Fibroblast of skin of right biceps (primary cell): ENCODE data around the gene NMT2.

Experiments
- DNase-seq: peaks from one replicate; pipeline ENCODE4 v3.0.0-alpha.2; 2013

NMT2 gene

DNA sequence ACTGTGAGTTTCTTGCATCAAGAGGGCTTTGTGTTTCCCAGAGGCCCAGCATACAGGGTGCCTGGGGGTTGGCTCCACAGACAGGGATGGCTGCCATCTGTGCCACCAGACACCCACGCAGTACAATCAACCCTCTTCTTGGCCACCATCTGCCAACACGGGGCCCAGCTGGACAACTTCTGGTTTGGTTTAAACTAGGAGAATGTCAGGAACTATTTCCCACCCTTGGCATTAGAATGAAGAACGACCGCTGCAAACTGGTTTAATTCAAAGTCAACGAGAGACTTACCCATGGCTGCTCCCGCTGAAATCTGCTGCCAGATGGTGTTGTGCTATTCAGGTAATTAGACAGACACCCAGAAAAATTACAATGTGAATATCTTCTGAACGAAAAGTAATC, 27.8 kb downstream of the NMT2 start:
- no peak for DNase-seq

DNA sequence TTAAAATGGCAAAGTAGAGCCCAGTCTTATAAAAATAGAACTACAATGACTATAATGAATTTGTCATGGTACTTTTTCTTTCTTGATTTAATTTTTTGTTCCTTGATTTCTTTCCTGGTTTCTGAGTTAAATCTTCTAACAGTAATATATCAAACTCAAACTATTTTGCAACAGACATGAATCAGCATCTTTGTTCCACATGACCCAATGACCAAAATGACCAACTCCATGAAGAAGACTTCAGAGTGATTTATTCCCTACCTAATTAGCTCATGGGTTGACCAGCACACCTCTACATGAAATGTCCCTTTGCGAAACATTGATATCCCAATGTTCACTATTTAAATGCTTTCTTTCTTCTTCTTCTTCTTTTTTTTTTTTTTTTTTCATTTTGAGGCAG, 30.9 kb downstream of the NMT2 start:
- no peak for DNase-seq

DNA sequence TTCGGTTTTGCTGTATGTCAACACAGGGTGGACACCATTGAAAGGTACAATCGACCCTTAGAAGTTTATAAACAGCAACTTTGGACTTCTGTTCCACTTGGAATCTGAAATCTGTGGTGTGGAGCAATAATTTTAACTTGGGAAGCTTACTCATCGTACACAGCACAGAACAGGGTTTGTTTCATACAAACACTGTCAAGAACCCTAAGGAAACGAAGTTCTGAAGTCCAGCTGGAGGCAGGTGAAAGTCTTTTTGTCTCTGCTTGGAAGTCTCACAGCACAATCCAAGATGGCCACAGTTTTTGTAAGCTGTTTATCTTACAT, 31.5 kb downstream of the NMT2 start:
- DNase-seq = no peak

DNA sequence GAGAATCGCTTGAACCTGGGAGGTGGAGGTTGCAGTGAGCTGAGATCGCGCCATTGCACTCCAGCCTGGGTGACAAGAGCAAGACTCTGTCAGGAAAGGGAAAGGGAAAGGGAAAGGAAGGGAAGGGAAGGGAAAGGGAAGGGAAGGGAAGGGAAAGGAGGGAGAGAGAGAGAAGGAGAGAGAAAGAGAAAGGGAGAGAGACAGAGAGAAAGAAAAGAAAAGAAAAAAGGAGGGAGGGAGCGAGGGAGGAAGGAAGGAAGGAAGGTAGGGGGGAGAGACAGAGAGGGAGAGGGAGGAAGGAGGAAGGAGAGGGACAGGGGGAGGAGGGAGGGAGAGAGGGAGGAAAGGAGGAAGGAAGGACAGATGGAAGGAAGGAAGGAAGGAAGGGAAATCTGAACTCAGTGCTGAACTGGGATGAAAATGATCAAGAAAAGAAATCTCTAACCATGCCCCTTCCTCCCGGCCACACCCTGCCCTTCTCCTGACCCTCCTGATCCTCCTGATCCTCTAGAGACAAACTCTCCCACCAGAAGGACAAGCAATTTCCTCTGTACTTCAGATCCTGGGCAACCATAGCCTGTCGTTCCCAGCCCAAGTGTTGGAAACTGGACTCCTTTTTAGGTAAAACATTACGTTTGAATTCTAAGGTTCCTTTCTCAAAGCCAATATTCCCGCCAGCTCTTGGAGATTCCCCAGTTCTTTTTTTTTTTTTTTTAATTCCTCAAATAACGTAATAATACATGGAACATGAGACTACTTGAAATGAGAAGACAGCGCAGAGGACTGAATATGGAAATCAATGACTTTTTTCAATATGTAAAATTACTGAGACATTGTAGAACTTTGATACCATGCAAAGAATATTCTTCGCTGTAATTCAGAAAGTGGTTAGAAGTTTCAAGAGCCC, 32.1 kb downstream of the NMT2 start:
- no peak for DNase-seq

DNA sequence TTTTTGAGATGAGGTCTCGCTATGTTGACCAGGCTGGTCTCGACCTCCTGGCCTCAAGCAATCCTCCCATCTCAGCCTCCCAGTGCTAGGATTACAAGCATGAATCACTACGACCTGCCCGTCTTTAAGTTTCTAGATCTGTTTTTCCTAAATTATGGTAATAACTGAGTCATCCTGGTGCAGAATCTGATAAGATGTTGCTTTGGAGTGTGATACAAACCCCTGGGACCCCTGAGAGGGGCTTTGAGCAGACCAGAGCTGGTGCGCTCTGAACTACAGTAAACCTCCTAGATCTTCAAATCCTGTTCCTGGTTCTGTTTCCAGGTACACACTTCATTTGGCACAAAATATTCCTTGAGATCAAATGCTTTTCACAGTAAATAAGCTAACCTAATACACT, 37.2 kb downstream of the NMT2 start:
- DNase-seq = no peak

DNA sequence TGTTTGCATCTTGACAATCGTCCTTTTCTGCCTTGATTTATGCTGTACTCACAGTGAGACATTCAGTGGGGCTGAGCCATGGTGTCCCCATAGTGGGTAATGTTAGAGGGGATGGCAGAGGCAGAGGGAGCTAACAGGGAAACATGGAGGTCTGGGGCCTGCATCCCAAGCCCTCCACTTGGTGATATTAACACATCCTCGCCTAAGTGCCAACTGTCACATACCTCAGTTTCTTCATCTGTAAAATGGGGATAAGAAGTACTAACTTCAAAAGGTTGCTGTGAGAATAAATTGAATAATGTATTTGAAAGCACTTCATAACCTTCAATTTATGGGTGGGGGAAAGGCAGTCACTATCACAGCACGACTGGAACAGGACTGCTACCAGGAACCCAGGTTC, 43.6 kb downstream of the NMT2 start:
- DNase-seq = no peak

DNA sequence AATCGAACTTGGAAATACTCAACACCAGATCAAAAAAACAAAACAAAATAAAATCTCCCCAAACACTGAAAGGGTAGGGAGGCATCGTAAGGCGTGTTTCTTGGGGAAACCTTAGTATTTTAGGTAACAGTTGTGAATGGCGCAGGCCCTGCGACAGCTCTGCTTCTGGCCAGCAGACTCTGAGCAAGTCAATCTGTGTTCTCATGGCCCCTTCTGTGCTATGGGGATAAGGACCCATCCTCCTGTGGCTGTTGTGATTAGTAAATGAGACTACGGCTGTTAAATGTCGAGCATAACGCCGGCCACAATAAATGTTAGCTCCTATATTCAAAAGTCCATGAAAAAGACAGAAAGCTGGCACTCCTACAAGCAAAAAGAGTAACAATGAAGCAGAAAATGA, 44.3 kb downstream of the NMT2 start:
- no peak for DNase-seq

DNA sequence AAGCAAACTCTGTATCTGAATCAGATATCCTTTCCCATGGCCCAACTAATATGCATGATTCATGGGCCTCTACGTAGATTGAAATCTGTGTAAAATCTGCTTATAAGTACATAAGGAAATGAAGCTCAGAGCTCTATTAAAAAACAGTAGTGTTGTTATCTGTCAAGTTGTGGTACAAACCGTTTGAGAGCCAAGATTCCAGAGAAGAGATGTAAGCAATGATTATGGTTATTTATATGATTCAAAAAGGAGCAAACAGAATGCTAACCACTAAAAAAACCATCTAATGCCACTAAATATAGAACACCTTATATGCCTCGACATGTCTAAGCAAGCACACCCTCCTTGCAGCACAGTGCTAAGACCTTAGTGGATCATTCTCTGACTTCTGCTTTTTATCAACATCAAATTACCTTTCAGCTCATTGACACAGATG, 44.7 kb downstream of the NMT2 start:
- DNase-seq = peak; percentile 76

DNA sequence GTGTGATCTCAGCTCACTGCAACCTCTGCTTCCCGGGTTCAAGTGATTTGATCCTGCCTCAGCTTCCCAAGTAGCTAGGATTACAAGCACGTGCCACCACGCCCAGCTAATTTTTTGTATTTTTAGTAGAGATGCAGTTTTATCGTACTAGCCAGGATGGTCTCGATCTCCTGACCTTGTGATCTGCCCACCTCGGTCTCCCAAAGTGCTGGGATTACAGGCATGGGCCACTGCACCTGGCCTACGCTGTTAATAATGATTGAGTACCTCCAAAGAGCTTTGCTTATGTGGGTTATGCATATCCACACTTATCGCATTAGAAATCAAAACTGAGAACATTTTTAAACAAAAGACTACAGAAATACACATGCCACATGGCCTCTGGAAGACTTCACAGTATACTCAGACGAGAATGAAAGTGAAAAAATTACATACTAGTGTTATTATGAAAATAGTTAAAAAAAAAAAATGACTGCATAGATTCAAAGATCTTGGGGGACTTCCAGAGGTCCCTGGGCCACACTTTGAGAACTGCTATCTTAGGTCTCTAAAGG, 45.9 kb downstream of the NMT2 start:
- DNase-seq = no peak

DNA sequence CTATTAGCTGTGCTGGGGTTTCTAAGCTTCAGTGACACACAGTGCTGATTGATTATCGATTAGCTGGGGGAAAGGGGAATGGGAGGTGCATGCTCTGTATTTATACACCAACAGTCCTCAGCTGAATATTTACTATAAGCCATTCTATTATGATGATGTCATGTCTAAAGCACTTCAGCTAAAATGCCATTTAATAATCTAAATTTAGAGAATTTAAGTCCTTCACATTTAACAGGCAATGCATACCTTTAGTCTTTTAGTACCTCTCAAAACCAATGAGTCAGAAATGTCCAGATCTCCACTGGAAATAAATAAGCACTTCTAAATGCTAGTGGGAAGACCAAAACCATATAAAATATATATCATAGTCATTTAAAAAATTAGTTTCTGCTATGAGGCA, 46.8 kb downstream of the NMT2 start:
- DNase-seq = peak; percentile 46

DNA sequence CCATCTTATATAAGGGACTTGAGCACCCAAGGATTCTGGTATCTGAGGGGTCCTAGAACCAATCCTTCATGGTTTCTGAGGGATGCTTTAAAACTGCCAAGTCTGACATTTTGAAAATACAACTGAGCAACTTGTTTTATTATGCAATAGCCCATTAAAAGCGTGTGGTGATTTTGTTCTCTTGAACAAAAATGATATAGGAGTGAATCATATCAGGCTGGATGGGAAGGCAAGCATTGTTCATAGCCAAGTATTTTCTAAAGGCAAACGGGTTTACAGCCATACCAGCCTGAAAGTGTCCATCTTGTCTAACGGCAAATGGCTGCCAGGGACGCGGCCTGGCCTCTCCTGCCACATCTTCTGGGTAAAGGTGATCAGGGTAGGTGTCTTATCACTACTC, 48.0 kb downstream of the NMT2 start:
- peak; percentile 62 for DNase-seq

DNA sequence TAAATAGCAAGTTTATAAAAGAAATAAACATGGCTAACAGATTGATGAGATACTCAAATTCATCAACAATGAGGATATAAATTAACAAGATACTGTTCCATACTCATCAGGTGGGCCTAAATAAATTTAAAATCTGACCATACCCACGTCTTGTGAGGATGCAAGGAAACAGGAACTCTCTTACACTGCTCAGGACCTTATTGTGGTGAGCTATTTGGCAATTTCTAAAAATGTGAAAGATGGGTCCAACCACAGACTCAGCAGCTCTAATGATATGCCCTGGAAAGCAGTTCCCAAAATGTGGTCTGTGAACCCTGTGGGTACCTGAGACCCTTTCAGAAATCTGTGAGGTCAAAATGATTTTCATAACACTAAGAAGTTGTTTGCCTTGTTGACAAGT, 49.9 kb downstream of the NMT2 start:
- no peak for DNase-seq

DNA sequence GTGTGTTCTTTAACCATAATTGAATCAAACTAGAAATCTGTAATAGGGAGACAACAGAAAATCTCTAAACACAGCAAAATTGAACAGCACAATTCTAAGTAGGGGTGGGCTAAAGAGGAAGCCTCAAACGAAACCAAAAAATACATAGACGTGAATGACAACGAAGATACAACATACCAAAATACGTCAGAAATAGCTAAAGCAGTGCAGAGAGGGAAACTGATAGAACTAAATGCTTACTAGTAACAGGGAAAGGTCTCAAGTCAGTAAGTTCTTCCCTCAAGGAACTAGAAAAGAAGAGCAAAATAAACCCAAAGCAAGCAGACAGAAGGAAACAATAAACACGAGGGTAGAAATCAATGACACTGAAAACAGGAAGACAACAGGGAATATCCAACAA, 52.3 kb downstream of the NMT2 start:
- DNase-seq = no peak

DNA sequence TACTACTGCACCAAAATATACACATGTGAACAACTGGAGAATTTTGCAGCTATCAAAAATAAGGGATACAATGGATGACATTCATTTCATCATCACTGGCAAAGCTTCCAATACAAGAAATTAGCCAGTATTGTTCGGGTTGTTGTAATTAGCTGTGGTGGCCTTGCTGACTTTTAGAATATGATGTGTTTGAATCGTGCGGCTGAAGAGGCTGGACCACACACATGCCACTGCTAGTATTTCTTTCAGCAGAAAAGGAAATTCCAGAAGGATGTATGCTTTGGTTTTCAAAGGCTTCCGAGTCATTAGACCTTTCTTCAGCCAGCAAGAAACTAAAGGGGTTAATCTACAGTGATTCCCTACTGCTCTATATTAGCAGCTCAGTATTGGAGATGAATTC, 54.7 kb downstream of the NMT2 start:
- peak; percentile 49 for DNase-seq

DNA sequence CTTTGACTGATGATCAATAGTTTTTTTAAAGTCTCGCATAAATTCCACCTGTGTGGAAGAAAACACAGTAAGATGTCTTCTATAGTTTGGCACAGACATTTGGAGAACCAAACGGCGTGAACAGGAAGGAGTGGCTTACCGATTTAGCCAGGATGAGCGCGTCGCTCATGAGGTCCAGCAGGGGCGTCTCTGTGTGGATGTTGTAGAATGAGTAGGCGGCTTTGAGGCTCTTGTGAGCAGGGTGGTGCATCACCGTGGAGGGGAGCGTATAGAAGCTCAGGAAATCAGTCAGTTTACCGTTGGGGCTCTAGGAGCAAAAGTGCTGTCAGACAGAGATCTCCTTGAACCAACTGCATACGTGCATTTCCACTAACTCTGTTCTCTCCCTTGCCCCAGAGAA, 55.8 kb downstream of the NMT2 start:
- no peak for DNase-seq

DNA sequence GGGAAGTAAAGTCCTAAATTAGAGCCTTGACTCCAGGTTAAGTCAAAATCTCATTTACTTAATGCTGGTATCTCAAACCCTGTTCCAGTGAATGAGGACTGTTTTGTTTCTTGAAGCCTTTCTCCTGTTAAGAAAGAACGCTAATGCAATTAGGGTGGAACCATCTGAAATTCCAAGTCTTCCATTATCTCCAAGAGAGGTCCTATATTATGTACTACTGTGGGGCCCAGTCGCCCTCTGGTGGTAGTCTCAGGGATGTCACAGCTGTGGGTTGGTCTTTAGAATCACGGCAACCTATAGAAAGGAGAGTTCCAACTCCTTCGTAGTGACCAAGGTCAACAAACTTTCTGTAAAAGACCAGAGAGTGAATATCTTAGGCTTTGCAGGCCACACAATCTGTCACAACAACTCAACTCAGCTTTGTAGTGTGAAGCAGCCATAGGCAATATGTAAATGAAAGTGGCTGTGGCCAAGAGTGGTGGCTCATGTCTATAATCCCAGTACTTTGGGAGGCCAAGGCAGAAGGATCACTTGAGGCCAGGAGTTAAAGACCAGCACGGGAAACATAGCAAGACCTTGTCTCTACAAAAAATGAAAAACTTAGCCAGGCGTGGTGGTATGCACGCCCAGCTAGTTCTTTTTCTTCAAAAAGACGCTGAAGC, 62.0 kb downstream of the NMT2 start:
- DNase-seq = peak; percentile 66

DNA sequence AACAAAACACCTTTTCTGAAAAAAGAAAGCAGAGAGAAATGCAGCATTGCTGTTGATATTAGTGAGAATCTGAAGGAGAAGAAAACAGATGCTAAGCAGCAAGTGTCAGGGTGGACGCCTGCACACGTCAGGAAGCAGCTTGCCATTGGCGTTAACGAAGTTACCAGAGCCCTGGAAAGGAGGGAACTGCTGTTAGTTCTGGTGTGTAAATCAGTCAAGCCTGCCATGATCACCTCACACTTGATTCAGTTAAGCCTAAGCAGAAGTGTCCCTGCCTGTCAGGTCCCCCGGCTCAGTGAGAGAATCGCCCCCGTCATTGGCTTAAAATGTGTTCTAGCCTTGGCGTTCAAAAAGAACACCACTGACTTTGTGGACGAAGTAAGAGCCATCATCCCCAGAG, 65.0 kb downstream of the NMT2 start:
- DNase-seq = no peak

DNA sequence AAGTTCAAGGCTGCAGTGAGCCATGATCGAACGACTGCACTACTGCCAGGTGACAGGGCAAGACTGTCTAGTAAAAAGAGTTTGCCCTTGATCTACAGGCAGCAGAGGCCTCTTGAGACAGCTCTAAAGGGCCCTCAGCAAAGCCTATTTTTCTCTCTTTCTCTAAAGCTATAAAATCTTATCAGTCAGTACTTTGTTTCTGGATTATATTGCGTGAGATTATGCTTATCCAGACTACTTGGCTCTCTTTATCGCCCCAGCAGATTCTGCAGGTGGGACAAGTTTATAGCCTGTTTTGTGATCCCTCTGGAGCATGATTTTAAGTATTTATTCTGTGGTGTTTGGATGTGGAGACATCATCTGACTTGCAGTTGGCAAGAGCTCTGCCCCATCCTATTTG, 68.6 kb downstream of the NMT2 start:
- no peak for DNase-seq

DNA sequence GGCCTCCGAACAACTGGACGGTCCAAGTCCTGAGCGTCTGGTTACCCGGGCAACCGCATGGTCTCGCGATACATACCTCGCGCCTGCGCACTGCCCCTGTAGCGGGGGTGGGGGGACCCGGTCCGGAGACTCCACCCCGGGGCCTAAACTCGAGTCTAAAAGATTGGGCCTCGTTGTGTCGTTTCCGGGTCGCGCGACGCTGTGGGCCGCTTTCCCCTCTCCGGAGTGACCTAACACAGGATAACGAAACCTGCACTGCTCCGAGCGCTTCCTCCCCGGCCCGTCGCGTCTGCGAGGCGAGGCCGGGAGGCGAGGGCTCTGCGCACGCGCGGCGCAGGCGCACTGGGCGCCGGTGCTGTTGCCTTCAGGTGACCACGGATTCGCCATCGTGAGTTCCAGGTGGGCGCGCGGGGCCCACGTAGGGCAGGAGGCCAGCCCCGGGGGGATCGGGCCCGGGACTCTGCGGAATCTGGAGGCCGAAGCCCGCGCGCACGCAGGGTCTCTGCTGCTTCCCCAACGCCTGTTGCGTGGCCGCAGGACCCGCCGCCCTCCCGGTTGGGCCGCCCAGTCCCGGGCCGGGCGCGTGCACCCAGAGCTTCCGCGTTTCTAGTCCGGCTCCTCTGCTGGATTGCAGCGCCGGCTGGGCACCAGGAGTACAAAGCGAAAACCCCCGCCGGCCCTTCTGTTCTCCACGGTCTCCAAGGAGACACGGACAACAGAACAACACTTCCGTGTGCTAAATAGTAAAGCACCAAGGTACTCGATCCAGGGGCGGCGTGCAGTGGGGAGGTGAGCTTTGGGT, 71.3 kb downstream of the NMT2 start, which contains the start of gene RPP38:
Gene RPP38 (plus strand): TSS at position 345 of the 802 bp plus-strand sequence. CDS start 5,960 bp downstream, outside the sequence.
- peak; percentile 94 for DNase-seq

DNA sequence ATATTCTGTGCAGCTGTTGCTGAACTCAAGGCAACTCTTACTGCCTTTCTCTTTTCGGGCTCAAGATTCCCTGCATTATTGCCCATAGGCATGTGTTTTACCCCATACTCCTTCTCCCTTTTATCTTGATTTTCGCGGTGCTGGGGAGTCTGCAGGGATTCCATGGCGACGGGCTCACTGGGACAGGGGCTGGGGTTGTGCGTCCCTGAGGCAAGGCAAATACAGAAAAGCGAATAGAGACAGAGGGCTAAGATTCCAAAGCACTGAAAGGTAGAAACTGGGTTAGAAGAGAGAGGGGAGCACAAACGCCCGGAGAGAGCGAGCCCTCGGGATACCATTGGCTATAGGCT, 71.9 kb downstream of the NMT2 start:
- DNase-seq = no peak

DNA sequence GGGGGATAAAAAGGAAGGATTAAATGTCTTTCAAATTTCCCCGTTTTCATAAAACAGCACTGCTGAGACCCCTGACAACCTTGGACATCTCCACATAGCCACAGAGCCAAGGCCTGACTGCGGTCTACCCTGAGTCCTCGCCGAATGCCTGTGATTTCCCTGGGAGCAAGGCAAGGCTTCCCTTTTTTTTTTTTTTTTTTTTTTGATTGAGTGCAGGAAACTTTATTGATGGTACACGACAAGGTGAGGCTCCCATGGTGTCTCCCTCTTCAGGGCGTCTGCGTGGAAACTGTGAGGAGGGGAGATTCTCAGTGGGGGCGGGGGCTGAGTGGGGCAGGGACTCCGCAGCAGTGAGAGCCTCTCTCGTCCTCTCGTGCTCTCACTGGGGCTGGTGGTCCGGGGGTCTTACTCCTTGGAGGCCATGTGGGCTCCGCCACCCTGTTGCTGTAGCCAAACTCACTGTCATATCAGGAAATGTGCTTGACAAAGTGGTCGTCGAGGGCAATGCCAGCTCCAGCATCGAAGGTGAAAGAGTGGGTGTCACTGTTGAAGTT, 75.6 kb downstream of the NMT2 start:
- no peak for DNase-seq

DNA sequence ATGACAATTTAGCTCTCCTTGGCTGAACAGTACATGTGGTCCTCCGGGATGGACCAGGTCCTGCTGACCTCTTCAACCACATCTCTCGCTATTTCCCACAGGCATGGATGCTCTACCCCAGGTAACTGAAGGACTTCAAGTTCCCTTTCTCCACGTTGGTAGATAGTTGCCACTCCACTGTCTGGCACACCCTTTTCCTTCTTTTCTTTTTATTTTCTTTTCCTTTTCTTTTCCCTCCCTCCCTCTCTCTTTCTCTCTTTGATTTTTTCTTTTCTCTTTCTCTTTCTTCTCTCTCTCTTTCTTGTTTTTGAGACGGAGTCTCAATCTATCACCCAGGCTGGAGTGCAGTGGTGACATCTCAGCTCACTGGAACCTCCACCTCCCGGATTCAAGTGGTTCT, 77.1 kb downstream of the NMT2 start:
- no peak for DNase-seq
